WTC11 (cell line): ENCODE data around the gene PRKX. TPM values are rescaled to one million over a fixed set of nuclear protein-coding genes. Genes with fewer than 3 reads are reported as not detected.

Source experiments
- ATAC-seq: fragments of 200-7000 bp; cut with Tn5 transposase; 2 replicates; pipeline ENCODE4 v1.10.0; 2021; ENCODE audit warnings: mild to moderate bottlenecking, moderate library complexity
- Bru-seq: library from RNA; stranded (reverse); fragments of 400-500 nt; gene quantifications from one replicate; lab custom pipeline; 2021; lab: Mats Ljungman, UMichigan
- CTCF ChIA-PET: fragments of 300-600 bp; sonication (Branson Sonifier 250); formaldehyde crosslinking; loops from one replicate; lab custom pipeline; 2021; ENCODE audit warnings: antibody characterized with exemption; lab: Charles Lee
- POLR2A ChIA-PET: fragments of 350-600 bp; sonication (Branson Sonifier 250); formaldehyde crosslinking; loops from one replicate; lab custom pipeline; 2021; ENCODE audit warnings: antibody characterized with exemption; lab: Charles Lee
- DNase-seq: peaks from one replicate; pipeline ENCODE4 v3.0.0; 2021; ENCODE audit warnings: low spot score
- H3K27ac Mint-ChIP-seq: 2 replicates; pipeline ENCODE4 v1.8.0; 2021; ENCODE audit warnings: mixed read lengths
- H3K27me3 Mint-ChIP-seq: 2 replicates; pipeline ENCODE4 v1.8.0; 2021; ENCODE audit warnings: low read depth, mild to moderate bottlenecking, moderate library complexity, mixed read lengths
- H3K36me3 Mint-ChIP-seq: 2 replicates; pipeline ENCODE4 v1.8.0; 2021; ENCODE audit warnings: mixed read lengths
- H3K4me1 Mint-ChIP-seq: 2 replicates; pipeline ENCODE4 v1.8.0; 2022; ENCODE audit warnings: mixed read lengths
- H3K4me3 Mint-ChIP-seq: 2 replicates; pipeline ENCODE4 v1.8.0; 2021; ENCODE audit warnings: mild to moderate bottlenecking, moderate library complexity, mixed read lengths
- H3K9me3 Mint-ChIP-seq: 2 replicates; pipeline ENCODE4 v1.8.0; 2021; ENCODE audit warnings: mixed read lengths
- ARID4B ChIP-seq: sonication (generic); formaldehyde crosslinking; IDR thresholded peaks from 2 replicates; pipeline ENCODE4 v1.8.0; 2023; ENCODE audit warnings: missing genetic modification reagents, mild to moderate bottlenecking, borderline replicate concordance
- E2F4 ChIP-seq: sonication (generic); formaldehyde crosslinking; IDR thresholded peaks from 2 replicates; pipeline ENCODE4 v1.8.1; 2022; ENCODE audit warnings: low read depth, mild to moderate bottlenecking, moderate library complexity, missing genetic modification reagents, borderline replicate concordance
- NFE2L1 ChIP-seq: sonication (generic); formaldehyde crosslinking; IDR thresholded peaks from 2 replicates; pipeline ENCODE4 v1.8.1; 2023; ENCODE audit warnings: missing genetic modification reagents
- SP1 ChIP-seq: sonication (generic); formaldehyde crosslinking; conservative IDR thresholded peaks from 2 replicates; pipeline ENCODE4 v1.8.1; 2022; ENCODE audit warnings: missing genetic modification reagents
- TCF7 ChIP-seq: sonication (generic); formaldehyde crosslinking; IDR thresholded peaks from 2 replicates; pipeline ENCODE4 v1.8.0; 2022; ENCODE audit warnings: mild to moderate bottlenecking, low read depth, missing genetic modification reagents, moderate library complexity
- TEAD4 ChIP-seq: sonication (generic); formaldehyde crosslinking; IDR thresholded peaks from 2 replicates; pipeline ENCODE4 v1.8.0; 2022; ENCODE audit warnings: mild to moderate bottlenecking, missing genetic modification reagents
- ZMAT4 ChIP-seq: fragments of 250-450 bp; sonication (Bioruptor Pico); IDR thresholded peaks from 2 replicates; pipeline ENCODE4 v1.9.0; 2021; ENCODE audit warnings: mild to moderate bottlenecking
- ZNF281 ChIP-seq: sonication (generic); formaldehyde crosslinking; IDR thresholded peaks from 2 replicates; pipeline ENCODE4 v1.8.0; 2023; ENCODE audit warnings: mild to moderate bottlenecking, missing genetic modification reagents
- ZNF317 ChIP-seq: sonication (generic); formaldehyde crosslinking; IDR thresholded peaks from 2 replicates; pipeline ENCODE4 v1.8.1; 2023; ENCODE audit warnings: low read depth, mild to moderate bottlenecking, moderate library complexity, missing genetic modification reagents, borderline replicate concordance
- ZNF423 ChIP-seq: fragments of 250-450 bp; sonication (Bioruptor Pico); IDR thresholded peaks from 2 replicates; pipeline ENCODE4 v2.1.2; 2022; ENCODE audit warnings: mild to moderate bottlenecking, moderate library complexity
- ZNF532 ChIP-seq: fragments of 250-450 bp; sonication (Bioruptor Pico); IDR thresholded peaks from 2 replicates; pipeline ENCODE4 v1.9.0; 2021; ENCODE audit warnings: mild to moderate bottlenecking, borderline replicate concordance
- long read RNA-seq, 3 experiments: library from RNA in 1 of 3; library from capped mRNA in 1 of 3; library from polyadenylated mRNA in 1 of 3; unstranded in 2 of 3; stranded (forward) in 1 of 3; transcript quantifications; one replicate each; pipeline ENCODE4 v2.0.0, GENCODE V29; 2021
- total RNA-seq: library from RNA; stranded (reverse); gene quantifications from 3 replicates; pipeline ENCODE4 v1.2.3, GENCODE V29; 2021
- TF ChIP-seq, protein P1 (sequence below): sonication (generic); formaldehyde crosslinking; IDR thresholded peaks from 2 replicates; pipeline ENCODE4 v1.8.1; 2023; ENCODE audit warnings: mild to moderate bottlenecking, moderate library complexity, missing genetic modification reagents
- TF ChIP-seq, protein P2 (sequence below): sonication (generic); formaldehyde crosslinking; IDR thresholded peaks from 2 replicates; pipeline ENCODE4 v1.8.0; 2022; ENCODE audit warnings: mild to moderate bottlenecking, missing genetic modification reagents

The PRKX gene
- 53.8 to 66.6 TPM (median 61.2 TPM) in 3 replicates for total RNA-seq
- Bru-seq, nascent RNA, result percentile 66 among the genes with signal in this experiment
- long read RNA-seq, experiment 1, full-length matches to known transcripts, result 64 of 153 reads
- long read RNA-seq, experiment 1, partial matches to known transcripts, result 40 of 153 reads
- long read RNA-seq, experiment 1, other reads (novel, unspliced or antisense), result 49 of 153 reads
- long read RNA-seq, experiment 2, full-length matches to known transcripts, result 7 of 56 reads
- long read RNA-seq, experiment 2, partial matches to known transcripts, result 3 of 56 reads
- long read RNA-seq, experiment 2, other reads (novel, unspliced or antisense), result 46 of 56 reads
- long read RNA-seq, experiment 3, partial matches to known transcripts, result 1 of 1 reads
- long read RNA-seq, experiment 3, other reads (novel, unspliced or antisense), result 0 of 1 reads

GRCh38 chrX:3713225-3713936 lies at the start of gene PRKX:
Gene PRKX (minus strand): TSS chrX:3713649. CDS start chrX:3713253, 396 bp downstream.
- no peaks in the 10 kb centered on the region for H3K9me3 Mint-ChIP-seq
- peaks cover 7% of the 10 kb centered on the region; the same call in 1 of the 2 replicates for H3K27me3 Mint-ChIP-seq
- ATAC-seq, result peak; percentile 81
- H3K36me3 Mint-ChIP-seq, result no peaks in the 10 kb centered on the region
- CTCF ChIA-PET, result interaction anchor here (0.8 kb wide), 1 partner anchor 74 kb away, joined by 3 read pairs; no protein-coding TSS in a partner anchor
- TF ChIP-seq SP1 (0 out of 2 replicates have a peak, but pooled peaks have one; percentile 13), E2F4 (CRISPR knock-in tag) (no peak)
- TF ChIP-seq, protein P1, sequence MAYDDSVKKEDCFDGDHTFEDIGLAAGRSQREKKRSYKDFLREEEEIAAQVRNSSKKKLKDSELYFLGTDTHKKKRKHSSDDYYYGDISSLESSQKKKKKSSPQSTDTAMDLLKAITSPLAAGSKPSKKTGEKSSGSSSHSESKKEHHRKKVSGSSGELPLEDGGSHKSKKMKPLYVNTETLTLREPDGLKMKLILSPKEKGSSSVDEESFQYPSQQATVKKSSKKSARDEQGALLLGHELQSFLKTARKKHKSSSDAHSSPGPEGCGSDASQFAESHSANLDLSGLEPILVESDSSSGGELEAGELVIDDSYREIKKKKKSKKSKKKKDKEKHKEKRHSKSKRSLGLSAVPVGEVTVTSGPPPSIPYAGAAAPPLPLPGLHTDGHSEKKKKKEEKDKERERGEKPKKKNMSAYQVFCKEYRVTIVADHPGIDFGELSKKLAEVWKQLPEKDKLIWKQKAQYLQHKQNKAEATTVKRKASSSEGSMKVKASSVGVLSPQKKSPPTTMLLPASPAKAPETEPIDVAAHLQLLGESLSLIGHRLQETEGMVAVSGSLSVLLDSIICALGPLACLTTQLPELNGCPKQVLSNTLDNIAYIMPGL, result 0 out of 2 replicates have a peak, but pooled peaks have one; percentile 3
- TF ChIP-seq, all 79 proteins: peak for 2
- peaks cover 17% of the 10 kb centered on the region for H3K4me1 Mint-ChIP-seq
- H3K4me3 Mint-ChIP-seq, result peak within 1 kb of the TSS; percentile 90
- no peak within 1 kb of the TSS for H3K27ac Mint-ChIP-seq
- peak; percentile 44 for DNase-seq
- POLR2A ChIA-PET, result no interaction called here

DNA sequence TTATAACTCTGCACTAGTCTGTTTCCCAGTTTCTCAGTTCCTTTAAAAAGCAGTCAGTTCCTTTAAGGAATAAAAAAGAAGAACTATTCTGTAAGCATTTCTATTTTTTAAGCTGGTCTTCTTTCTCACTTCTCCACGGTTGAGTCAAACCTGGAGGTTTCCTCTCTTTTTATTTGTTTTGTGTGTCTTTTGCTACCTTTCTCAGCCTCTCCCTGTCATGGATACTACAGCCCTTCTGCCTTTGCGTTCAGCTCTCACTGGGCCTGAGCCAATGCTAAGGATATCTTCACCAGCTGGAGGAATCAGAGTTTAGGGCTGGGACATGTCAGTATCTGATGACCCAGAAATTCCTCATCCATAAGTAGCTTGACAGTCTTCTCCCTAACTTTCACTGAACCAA lies 49.7 kb upstream of the PRKX start:
- H3K9me3 Mint-ChIP-seq, result 0 out of 2 replicates have a peak, but pooled peaks cover 3% of the 10 kb centered on the region
- H3K27ac Mint-ChIP-seq, result no peak overlapping the region
- TF ChIP-seq ZNF317 (CRISPR knock-in tag), result no peak
- no peak for TF ChIP-seq ZNF532 (CRISPR knock-in tag)
- TF ChIP-seq ZMAT4 (CRISPR knock-in tag), result no peak
- TF ChIP-seq NFE2L1, result no peak
- no peak for TF ChIP-seq ZNF423
- no peak for TF ChIP-seq TCF7 (CRISPR knock-in tag)
- no peak for TF ChIP-seq TEAD4 (CRISPR knock-in tag)
- TF ChIP-seq, protein P2, sequence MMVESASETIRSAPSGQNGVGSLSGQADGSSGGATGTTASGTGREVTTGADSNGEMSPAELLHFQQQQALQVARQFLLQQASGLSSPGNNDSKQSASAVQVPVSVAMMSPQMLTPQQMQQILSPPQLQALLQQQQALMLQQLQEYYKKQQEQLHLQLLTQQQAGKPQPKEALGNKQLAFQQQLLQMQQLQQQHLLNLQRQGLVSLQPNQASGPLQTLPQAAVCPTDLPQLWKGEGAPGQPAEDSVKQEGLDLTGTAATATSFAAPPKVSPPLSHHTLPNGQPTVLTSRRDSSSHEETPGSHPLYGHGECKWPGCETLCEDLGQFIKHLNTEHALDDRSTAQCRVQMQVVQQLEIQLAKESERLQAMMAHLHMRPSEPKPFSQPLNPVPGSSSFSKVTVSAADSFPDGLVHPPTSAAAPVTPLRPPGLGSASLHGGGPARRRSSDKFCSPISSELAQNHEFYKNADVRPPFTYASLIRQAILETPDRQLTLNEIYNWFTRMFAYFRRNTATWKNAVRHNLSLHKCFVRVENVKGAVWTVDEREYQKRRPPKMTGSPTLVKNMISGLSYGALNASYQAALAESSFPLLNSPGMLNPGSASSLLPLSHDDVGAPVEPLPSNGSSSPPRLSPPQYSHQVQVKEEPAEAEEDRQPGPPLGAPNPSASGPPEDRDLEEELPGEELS (CRISPR knock-in tag), result no peak
- no peak for TF ChIP-seq ZNF281 (CRISPR knock-in tag)
- no peak for TF ChIP-seq ARID4B (CRISPR knock-in tag)
- ATAC-seq (no peak), DNase-seq (no peak)
- H3K4me3 Mint-ChIP-seq, result no peak overlapping the region
- H3K4me1 Mint-ChIP-seq, result no peaks in the 10 kb centered on the region
- H3K27me3 Mint-ChIP-seq, result peaks cover 2% of the 10 kb centered on the region; the same call in 1 of the 2 replicates
- H3K36me3 Mint-ChIP-seq, result no peaks in the 10 kb centered on the region
- ChIA-PET CTCF (no interaction called here), POLR2A (no interaction called here)
